GM19372 (cell line): ENCODE results near the gene SMPX.

Experiments used
- ATAC-seq: cut with Tn5 transposase; IDR thresholded peaks from one replicate; pipeline ENCODE4 v1.9.1; 2021; ENCODE audit warnings: mild to moderate bottlenecking, low read depth, moderate library complexity; ENCODE audit not compliant: unreplicated experiment

The SMPX gene

DNA sequence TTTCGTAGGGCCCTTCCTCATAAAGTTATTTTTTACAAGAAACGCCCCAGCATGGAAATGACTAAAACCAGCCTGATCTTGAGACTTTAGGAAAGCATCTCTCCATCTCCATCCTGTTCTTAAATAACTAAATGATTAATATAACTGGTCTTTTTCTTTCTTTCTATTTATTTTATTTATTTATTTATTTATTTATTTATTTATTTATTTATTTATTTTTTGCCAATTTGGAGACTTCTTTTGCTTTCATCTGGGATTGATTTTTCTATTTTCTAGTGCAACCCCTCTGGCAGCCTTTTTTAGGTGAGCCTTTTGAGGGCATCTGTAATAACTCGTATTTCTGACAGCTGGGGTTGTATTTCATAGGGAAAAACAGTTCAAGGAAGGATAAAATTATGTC, 98.6 kb downstream of the SMPX start:
- ATAC-seq: no peak

DNA sequence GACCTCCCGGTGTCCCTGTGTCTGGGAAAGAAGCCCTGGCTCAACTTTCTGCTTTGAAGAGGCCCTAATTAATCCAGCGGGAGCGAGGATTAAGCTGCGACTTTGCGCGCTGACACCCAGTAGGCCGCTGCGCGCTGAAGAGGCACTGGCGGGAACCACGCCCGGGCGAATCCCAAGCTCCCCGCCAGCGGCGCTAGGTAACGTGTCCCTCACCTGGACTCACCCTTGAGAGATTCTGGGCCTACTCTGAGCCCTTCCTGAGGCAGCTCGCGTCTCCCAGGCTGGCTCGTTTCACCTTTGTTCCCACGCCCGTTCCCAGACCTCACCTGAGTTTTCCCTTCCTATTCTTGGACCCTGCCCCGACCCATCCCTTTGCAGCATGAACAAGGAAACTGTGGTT, 99.2 kb downstream of the SMPX start:
- ATAC-seq: peak; percentile 27

DNA sequence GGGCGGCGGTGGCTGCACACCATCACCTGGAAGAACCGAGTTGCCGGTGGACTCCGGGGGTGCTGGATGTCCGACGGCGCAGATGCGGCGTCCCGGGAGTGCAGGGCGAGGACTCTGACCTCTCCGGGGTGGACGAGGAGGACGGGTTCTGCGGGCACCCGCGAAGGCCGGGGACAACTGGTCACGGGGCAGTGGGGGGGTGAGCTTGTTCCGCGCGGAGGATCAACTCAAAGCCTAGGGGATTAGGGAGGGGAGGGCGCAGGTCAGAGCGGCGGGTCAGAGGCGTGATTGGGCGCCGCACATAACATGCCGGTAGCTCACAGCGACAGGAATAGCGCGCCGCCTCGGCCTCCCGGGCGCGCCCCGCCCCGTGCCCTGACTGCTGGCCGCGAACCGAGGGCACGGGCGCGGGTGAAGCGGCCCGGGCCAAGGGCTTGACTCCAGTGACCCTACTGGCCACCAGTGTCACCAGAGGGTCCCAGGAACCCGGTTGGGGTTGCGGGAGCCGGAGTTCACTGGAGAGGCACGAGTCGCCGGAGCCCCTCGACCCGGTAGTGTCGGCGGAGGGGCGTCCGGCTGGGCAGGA, 99.7 kb downstream of the SMPX start, which contains the start of gene KLHL34:
Gene KLHL34, minus strand, starts transcription at position 179 of the 586 bp plus-strand sequence. CDS start 542 bp downstream, outside the sequence.
- peak; percentile 37 for ATAC-seq

DNA sequence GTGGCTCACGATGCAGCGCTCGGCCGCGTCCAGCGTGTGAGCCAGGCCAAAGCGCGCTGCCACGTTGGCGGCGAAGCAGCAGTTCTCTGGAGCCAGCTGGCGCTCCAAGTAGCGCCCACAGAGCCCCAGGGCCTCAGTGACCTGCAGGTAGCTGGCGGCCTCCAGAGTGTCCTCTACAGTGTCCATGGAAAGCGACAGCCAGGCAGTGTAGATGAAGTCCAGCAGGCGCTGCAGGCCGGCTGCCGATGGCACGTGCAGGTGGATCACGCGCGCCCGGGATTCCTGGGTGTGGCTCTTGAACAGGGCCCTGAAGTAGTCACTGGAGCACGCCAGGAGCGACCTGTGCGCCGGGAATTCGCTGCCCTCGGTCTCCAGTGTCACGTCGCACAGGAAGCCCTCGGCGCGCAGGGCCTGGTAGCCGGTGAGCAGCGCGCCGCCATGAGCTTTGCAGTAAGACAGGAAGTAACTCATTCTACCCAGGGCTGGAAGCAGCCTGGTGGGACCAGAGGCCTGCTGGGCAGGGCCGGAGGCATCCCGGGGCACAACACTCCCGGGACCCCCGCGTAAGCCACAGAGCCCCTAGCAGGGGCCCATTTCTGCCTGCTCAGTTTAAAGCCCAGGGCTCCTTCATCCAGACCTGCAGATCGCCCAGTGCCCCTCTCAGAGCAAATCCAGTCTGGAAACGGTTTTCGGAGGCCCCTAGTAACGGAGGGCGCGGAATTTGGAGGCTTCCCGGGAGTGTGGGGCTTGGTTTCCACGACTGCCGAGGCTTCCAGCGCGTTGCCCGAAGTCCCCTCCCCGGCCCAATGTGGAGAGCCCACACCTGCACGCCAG, 100.4 kb downstream of the SMPX start:
- no peak for ATAC-seq

DNA sequence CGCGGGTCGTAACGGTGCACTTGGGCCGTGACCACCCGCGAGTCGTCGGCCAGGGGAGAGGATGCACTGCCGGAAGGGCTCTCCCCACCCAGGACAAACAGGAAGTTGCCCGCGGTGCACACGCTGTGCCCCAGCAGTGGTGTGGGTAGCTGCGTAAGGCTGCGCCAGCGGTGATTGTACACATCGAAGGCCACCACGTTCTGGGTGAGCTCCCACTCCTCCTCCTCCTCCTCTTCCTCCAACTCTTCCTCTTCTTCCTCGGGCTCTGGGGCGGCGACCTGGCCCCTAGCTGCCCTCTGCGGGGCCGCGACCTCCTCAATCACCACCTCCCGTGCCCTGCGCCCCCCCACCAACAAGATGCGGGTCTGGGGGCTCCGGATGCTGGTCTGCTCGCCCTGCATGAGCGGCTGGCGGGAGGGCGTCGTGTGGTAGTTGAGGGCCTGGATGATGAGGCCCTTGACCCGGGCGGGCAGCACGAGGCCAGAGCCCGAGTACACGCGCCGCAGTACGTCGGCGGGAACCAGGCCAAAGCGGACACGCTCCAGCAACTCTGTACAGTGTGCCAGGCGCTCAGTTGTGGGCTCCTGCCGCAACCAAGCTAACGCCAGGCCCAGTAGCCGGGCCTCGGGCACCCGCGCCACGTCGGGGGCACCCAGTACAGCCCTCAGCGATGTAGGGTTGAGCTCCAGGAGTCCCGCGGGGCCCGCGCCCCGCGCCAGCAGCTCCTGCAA, 101.2 kb downstream of the SMPX start:
- ATAC-seq: peak; percentile 32
